Esophagus squamous epithelium (tissue), 5 donors: ENCODE data around the gene TLE6. TPM values are rescaled to one million over a fixed set of nuclear protein-coding genes. Genes with fewer than 3 reads are reported as not detected.

Experiments
- DNase-seq: peaks from one replicate; lab custom pipeline; 2025; lab: John Stamatoyannopoulos, UW
- H3K27ac ChIP-seq, 4 donors: fragments of 200-600 bp; sonication (generic); one replicate each; pipeline ENCODE4 v1.5.1; 2016 to 2019; ENCODE audit warnings: mild to moderate bottlenecking in 1 of 4
- H3K27me3 ChIP-seq, 4 donors: fragments of 200-600 bp; sonication (generic); 1 replicate in 3 of 4; 2 replicates in 1 of 4; pipeline versions ENCODE4 v1.5.1 to v1.6.0; 2017 to 2021; ENCODE audit warnings: antibody characterized with exemption in 1 of 4
- H3K36me3 ChIP-seq, 3 donors: fragments of 200-600 bp; sonication (generic); one replicate each; pipeline ENCODE4 v1.5.1; 2016 to 2019
- H3K4me1 ChIP-seq, 3 donors: fragments of 200-600 bp; sonication (generic); one replicate each; pipeline ENCODE4 v1.5.1; 2017 to 2019
- H3K4me3 ChIP-seq, 4 donors: fragments of 200-600 bp; sonication (generic); 1 replicate in 3 of 4; 2 replicates in 1 of 4; pipeline ENCODE4 v1.5.1; 2016 to 2019; ENCODE audit warnings: mild to moderate bottlenecking in 2 of 4, moderate library complexity in 1 of 4
- H3K9me3 ChIP-seq, 3 donors: fragments of 200-600 bp; sonication (generic); one replicate each; pipeline ENCODE4 v1.5.1; 2016 to 2019
- CTCF ChIP-seq, 6 experiments: fragments of 450-650 bp in 4 of 6; fragments of 200-600 bp in 2 of 6; sonication (generic) in 2 of 6; IDR thresholded peaks; one replicate each; pipeline ENCODE4 v1.5.1; 2016 to 2019; ENCODE audit warnings: antibody characterized with exemption in 6 of 6, mild to moderate bottlenecking in 4 of 6, moderate library complexity in 4 of 6
- POLR2A ChIP-seq, 4 donors: fragments of 450-650 bp; IDR thresholded peaks; one replicate each; pipeline ENCODE4 v1.6.1; 2017; ENCODE audit warnings: antibody characterized with exemption in 4 of 4, mild to moderate bottlenecking in 4 of 4, moderate library complexity in 3 of 4
- WGBS, 2 donors: methylation state at CpG; one replicate each; pipeline ENCODE4 v1.1.5; 2018; 5-methylcytosine and 5-hydroxymethylcytosine counted together
- intact Hi-C: fragments of 100-400 bp; cut with DNase I; formaldehyde crosslinking; loops from one replicate; pipeline ENCODE4 v1.15.0; 2022
- total RNA-seq, 4 donors: library from RNA; depleted of rRNA; stranded (reverse); fragments of >200 nt; gene quantifications; one replicate each; pipeline ENCODE4 v1.1.0, GENCODE V29; 2016
- donor health status: DM: yes; HTN: yes; CAD: no.

Gene TLE6
- total RNA-seq, 4 donors from 2014 or later, result 0.59 to 3.3 (median 1.9) TPM; not detected in 1

- TF ChIP-seq POLR2A (IDR thresholded peaks at IDR 0.05), result no peak
- TF ChIP-seq CTCF (IDR thresholded peaks at IDR 0.05), result no peak
- H3K4me3 ChIP-seq, result no peak overlapping the region
- WGBS, 2 donors, result 63 to 66% methylated on average over 8 to 11 of the region's 11 CpGs
- intact Hi-C loops, result no loop called here
- peaks cover 0 to 10% (median 0%) of the 10 kb centered on the region in 4 donors for H3K27me3 ChIP-seq
- no peaks in the 10 kb centered on the region for H3K9me3 ChIP-seq
- DNase-seq, result no peak
- H3K27ac ChIP-seq, result peak overlapping the region in 1 of 4 donors; percentile 98
- peaks cover 19 to 47% (median 20%) of the 10 kb centered on the region in 3 donors for H3K4me1 ChIP-seq
- H3K36me3 ChIP-seq, result no peaks in the 10 kb centered on the region
Measured at GRCh38 chr19:3033595-3034405, 56.4 kb downstream of the TLE6 start.

- Histone ChIP-seq H3K4me3 (no peak overlapping the region), H3K36me3 (no peaks in the 10 kb centered on the region), H3K4me1 (peaks cover 19 to 45% (median 20%) of the 10 kb centered on the region in 3 donors), H3K9me3 (no peaks in the 10 kb centered on the region), H3K27me3 (peaks cover 0 to 9% (median 0%) of the 10 kb centered on the region in 4 donors), H3K27ac (peak overlapping the region; percentile 89 to 98 (median 94))
- intact Hi-C loops, result no loop called here
- TF ChIP-seq POLR2A (IDR thresholded peaks at IDR 0.05) (no peak), CTCF (IDR thresholded peaks at IDR 0.05) (no peak)
- DNase-seq, result no peak
Measured at GRCh38 chr19:3034406-3034655, 57.0 kb downstream of the TLE6 start.

GRCh38 chr19:3034656-3035541 is 57.5 kb downstream of the TLE6 start:
- no peak for TF ChIP-seq POLR2A (IDR thresholded peaks at IDR 0.05)
- TF ChIP-seq CTCF (IDR thresholded peaks at IDR 0.05), result no peak
- intact Hi-C loops, result no loop called here
- no peaks in the 10 kb centered on the region for H3K9me3 ChIP-seq
- no peaks in the 10 kb centered on the region for H3K36me3 ChIP-seq
- peaks cover 15 to 40% (median 18%) of the 10 kb centered on the region in 3 donors for H3K4me1 ChIP-seq
- peaks cover 0 to 3% (median 0%) of the 10 kb centered on the region in 4 donors for H3K27me3 ChIP-seq
- H3K4me3 ChIP-seq, result peak overlapping the region; percentile 36 to 77 (median 46)
- DNase-seq, result no peak
- peak overlapping the region; percentile 89 to 98 (median 94) for H3K27ac ChIP-seq
- WGBS, 2 donors, result 15 to 16% methylated on average over 11 to 25 of the region's 28 CpGs

GRCh38 chr19:3035542-3036118 is 58.3 kb downstream of the TLE6 start:
- H3K27me3 ChIP-seq, result no peaks in the 10 kb centered on the region
- 0 to 1% methylated on average over 15 to 20 of the region's 29 CpGs for WGBS, 2 donors
- DNase-seq, result peak; percentile 89
- intact Hi-C loops, result no loop called here
- H3K4me3 ChIP-seq, result peak overlapping the region; percentile 36 to 77 (median 46)
- H3K27ac ChIP-seq, result peak overlapping the region; percentile 89 to 98 (median 94)
- H3K36me3 ChIP-seq, result no peaks in the 10 kb centered on the region
- peaks cover 15 to 37% (median 18%) of the 10 kb centered on the region in 3 donors for H3K4me1 ChIP-seq
- TF ChIP-seq CTCF (IDR thresholded peaks at IDR 0.05) (peak in 1 of 6 experiments; percentile 16), POLR2A (IDR thresholded peaks at IDR 0.05) (peak in 2 of 4 donors; percentile 42 to 46)
- no peaks in the 10 kb centered on the region for H3K9me3 ChIP-seq
